ENCODE results near the gene CD52.
"Not testable (repeated sequence)": the region's sequence is repeated elsewhere in the genome, so short reads cannot be mapped to it uniquely, and the experiment has no call there.

CD52 gene

DNA sequence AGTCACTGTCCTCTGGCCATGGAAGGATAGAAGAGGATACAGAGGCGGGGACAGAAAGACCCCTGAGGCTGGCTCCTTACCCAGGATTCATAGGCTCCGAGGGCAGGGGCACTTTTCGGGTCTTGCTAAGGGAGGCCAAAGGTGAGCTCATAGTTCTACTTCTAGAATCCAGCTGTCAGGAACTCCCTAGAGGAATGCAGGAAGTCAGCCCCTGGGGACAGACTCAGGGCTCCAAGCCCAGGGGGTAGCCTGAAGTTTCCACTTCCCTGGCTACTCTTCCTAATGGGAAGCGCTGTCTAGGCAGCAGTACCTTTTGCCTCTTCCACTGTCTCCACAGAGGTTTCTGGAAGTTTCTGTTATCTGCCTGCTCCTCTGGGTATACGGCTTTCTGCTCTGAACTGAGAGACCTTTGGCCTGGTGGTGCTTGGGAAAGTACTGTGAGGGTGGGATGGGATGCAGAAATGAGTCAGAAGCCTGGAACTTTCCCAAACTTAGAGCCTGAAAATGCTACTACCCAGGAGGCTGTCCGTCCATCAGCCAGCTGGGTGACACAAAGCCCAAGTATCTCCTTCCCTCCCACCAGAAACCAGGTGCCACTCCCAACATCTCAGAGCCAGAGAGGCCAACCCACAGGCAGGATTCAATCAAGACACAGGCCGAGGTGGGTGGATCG lies 14.9 kb upstream of the CD52 start:
- DNase-seq, result no peak

DNA sequence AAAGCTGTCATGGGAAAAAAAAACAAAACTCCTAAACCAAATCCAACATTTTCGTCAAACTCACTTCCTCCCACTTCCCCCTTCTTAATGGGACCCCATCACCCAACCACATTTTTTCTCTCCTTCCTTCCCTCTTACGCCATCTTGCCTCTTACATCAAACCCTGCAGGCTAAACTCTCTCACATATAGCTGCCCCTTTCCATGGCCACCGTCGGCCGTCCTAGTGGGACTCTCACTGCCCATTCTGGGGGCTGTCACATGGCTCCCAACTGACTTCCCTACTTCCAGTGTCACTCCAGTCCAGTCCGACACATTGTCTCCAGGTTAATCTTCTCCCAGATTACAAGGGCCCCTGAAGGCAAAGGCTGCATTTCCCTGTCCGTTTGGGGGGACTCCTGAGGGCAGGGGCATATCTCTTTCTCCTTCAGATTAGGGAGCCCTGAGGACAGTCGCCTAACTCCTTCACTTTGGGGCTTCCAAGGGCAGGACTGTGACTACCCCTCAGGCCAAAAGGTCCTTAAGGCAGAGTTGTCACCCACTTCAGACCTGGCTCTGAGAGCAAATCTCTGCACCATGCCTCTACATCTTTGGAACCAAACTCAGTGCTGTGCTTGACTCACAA lies 12.0 kb upstream of the CD52 start:
- DNase-seq, result no peak

DNA sequence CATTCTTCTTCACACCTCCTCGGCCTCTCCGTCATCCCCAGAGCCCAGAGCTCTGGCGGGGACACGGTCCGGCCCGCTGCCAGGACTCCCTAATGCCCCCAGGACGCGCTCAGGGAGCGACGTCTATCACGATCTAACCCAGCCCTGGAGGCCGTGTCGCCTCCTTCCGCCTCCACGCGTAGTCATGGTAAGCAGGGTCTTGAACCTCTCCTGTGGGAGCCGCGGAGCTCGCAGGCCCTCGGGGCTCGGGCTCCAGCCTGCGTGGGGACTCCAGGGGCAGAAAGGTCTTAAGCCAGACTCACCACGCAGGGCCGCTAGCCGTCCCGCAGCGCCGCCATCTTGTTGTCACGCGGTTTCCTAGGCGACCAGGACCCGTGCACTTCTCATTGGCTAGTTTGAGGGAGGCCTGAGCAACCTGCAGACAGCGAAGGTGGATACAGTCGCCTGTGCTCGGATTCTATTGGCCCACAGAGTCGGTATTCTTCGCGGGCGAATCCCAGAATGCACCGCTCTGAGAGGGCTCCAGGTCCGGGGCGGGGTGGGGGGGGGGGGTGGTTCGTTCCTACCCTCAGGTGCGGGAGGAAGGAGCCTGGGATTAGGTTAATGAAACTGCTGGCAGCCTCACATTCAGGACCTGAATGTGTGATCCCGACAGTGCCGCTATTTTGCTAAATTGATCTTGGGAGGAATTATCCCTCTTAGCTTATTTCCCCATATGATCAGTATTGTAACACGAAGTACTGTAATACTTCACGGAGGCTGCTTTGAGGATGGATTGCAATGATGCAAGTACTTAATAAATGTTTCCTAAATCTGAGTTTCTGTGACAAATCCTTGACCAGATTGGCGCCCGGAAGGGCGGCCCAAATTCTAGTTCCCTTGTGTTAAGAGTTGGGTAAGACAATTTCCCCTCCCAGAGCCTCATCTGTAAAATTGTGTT lies 11.2 kb upstream of the CD52 start, which contains the start of gene UBXN11:
Gene UBXN11 (minus strand): TSS at position 347 of the 940 bp plus-strand sequence. CDS start 3,753 bp downstream, outside the sequence.
- DNase-seq, result peak; percentile 94 to 96

DNA sequence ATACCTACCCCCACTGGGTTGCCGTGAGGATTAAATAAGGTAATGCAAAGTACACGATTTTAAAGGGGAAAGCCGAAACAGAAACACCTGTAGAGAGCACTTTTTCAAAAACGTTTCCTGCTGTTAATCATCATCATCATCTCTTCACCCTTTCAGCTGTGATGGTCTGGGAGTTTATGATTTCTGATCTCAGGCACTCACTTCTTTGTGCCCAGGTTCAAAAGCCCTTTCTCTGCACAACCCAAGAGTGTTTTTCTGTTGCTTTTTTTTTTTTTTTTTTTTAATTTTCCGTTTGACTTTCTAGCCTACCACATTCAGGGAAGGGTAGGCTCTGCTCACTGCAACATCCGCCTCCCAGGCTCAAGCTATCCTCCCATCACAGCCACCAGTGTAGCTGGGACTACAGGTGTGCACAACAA lies 10.4 kb upstream of the CD52 start:
- peak in 1 of 2 donors; percentile 53 for DNase-seq

DNA sequence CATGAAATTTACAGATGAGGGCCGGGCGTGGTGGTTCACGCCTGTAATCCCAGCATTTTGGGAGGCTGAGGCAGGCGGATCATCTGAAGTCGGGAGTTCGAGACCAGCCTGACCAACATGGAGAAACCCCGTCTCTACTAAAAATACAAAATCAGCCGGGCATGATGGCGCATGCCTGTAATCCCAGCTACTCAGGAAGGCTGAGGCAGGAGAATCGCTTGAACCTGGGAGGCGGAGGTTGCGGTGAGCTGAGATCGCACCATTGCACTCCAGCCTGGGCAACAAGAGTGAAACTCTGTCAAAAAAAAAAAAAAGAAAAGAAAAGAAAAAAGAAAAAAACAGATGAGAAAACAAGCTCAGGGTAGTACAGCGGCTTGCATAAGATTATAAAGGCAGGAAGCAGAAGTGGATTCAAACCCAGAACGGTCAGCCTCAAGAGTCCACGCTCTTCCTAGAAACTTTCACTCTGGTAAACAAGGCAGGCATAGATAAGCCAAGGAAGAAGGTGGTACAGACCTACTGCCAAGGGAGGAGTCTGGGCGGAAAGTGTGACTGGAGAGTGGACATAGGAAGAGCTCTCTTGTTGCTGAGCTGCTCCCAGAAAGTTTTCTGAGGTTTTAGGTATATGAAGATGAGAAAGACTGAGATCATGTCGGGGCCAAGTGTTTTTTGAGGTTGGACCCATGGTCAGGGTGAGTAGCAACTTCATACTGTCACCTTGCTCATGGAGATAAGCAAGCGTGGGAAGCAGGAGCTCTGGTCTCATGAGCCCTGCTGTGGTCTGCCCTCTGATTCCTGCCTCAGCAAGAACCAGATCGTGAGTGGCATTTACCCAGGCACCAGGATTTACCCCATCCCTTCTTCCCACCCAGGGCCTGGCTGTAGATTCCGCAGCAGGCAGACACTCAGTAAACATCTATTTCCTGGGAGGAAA lies 9.5 kb upstream of the CD52 start:
- DNase-seq, result not testable (repeated sequence)

DNA sequence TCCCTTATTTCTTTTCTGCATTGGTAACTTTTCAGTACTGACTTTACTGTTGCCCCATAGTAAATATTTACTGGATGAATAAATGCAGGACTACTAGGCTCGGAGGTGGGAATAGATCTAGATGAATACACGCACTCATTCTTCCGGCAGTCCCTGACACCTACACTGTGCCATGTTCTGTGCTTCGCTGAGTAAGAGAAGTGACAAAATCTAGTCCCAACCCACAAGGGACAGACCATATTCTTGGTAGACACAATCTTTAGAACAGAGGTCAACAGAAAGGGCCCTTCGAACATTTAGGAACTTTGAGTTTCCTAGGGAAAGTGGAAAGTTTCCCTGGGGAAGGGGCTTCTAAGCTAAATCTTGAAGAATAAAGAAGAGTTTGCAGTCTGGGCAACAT lies 3.3 kb upstream of the CD52 start:
- DNase-seq, result no peak

DNA sequence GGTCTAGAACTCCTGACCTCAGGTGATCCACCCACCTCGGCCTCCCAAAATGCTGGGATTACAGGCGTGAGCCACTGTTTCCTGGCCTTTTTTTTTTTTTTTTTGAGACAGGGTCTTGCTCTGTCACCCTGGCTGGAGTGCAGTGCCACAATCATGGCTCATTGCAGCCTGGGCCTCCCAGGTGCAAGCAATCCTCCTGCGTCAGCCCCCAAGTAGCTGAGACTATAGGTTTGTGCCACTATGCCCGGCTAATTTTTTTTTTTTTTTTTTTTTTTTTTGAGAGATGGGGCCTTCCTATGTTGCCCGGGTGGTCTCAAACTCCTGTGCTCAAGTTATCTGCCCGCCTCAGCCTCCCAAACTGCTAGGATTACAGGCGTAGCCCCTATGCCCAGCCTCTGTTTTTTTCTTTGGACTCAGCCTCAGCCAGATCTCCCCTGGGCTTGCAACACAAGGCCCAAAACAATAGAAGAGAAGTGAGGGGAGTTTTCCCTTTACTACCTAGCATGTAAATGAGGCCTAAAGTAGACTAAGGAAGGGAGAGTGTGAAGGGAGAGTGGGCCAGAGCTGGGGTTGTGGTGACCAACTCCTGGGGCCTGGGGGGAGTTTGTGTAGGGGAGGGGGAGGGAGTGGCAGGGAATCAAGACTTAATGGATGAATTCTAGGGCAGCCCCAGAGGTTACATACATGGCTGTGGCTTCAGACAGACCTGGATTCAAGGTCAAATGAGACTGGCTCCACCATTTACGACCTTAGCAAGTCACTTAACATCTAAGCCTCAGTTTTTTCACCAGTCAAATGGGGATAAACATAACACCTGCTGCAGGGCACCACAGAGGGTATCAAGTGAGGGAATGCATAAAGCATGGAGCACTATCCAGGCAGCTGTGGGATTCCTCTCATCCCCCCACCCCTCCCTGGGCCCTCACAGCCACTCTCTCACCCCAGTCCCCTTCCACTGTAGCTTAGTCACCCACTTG lies 1.6 kb upstream of the CD52 start:
- DNase-seq, result no peak

DNA sequence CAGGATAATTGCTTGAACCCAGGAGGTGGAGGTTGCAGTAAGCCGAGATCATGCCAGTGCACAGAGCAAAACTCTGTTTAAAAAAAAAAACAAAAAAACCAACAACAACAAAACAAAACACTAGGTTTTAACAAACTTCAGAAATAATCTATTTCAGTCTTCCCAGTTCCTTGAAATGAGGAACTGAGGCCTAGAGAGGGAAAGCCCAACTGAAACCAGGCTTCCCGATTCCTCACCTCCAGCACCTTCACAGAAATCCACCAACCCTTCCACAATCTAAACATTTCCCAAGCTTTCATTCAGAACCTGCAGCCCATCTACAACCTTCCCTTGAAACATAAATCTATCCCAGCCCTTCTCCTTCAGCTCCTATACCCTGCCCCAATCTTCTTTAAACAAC lies 612 bp upstream of the CD52 start:
- no peak for DNase-seq

DNA sequence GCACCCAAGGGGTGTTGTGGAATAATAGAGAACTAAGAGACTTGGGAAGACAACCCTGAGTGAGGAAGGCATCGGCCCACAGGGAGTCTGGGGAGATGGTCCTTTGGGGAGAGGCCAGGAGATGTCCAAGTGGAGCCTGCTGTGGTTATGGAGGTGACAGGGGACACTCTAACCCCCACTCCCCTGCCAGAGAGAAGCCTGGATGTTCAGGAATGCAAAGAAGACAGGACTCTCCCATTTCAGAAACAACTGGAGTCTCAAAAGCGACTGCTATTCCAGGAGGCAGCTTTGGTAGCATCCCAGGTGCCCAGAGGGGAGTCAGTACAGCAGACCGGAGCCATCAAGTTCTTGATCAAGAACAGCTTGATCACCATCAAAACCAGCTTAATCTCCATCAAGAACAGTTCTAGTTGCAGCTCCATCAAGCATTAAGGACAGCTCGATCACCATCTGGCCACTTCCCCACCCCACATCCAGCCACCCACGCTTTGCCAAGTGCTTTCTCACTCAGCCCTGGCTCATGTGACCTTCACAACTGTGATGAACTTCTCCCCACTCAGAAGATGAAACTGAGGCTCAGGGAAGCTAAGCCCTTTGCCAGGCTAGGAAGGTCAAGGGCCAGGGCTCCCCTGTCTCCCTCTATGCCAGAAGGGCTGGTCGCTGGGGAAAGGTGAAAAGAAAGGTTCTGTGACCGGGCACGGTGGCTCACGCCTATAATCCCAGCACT lies 743 bp downstream of the CD52 start:
- DNase-seq, result peak; percentile 22 to 47

DNA sequence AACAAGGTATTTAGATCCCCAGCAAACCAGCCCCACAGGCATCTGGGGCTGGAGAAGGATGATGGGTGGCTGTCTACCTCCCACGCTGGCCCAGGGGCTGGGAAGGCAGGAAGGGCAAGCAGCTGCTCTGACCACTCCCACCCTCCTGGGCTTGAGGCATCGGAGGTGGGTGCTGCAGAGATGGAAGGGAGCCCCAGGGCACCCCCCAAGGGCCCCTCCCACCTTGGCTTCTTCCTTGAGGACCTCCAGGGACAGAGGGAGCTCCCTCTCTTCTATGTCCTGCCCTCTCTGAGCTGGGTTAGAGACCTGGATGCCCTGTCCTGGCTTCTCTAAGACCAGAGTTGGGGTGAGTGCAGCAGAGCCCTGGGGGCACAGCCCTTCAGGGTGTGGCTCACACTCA lies 3.1 kb downstream of the CD52 start:
- DNase-seq, result no peak

DNA sequence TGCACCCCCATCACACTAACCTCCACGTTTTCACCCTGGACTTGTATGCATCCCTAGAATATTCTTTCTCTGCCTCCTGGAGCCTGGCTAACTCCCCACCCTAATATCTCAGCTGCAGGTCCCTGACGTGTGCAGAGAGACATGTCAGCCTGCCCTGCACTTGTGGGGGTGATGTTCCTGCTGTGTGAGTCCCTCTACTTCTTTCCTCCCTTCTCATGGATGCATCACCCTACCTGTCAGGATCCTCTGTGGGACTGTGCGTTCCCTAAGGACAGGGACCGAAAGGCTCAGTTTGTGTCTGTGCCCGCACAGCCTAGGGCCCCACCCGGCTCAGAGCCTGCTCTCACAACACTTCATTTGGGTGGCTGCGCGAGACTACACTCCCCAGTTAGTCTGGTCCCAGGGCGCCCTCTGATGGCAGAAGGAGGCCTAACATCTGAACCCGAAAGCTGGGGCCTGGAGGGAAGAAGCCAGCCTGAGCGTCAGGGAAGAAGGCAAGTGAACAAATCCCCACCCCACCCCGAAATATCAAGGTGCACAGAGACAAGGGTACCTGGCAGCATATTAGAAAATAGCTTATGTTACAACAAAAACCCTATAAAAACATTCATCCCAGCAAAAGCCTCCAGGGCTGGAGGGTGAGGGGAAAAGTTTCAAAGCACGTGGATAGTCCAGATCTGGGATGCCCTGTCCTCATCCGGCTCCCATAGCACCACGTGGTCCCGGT lies 3.7 kb downstream of the CD52 start:
- peak; percentile 92 to 94 for DNase-seq

DNA sequence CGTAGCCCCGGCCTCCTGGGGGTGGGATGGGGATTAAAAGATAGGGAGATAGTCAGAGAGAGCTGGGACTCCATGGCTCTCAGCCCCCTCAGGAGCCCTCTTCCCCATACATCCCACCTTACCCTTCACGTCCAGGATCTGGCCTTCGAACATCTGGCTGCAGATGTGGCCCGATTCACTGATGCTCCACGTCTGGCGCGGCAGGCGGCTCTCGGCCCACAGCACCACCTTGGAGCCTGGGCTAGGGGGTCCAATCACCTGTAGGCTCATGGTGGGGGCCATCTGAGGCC lies 4.2 kb downstream of the CD52 start:
- DNase-seq, result no peak

DNA sequence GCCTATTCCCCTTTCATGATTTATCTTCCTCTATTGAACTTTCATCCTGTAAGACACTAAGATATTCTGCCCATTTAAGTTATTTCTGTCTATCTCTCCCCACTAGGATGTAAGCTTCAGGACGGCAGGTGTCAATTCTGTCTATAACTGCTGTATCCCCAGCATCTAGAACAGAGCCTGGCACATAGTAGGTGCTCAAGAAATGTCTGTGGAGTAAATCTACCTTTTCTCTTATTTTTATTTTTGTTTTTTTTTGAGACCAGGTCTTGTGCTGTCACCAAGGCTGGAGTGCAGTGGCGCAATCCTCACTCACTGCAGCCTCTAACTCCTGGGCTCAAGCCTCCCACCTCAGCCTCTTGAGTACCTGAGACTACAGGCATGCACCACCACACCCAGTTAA lies 5.6 kb downstream of the CD52 start:
- DNase-seq, result no peak

DNA sequence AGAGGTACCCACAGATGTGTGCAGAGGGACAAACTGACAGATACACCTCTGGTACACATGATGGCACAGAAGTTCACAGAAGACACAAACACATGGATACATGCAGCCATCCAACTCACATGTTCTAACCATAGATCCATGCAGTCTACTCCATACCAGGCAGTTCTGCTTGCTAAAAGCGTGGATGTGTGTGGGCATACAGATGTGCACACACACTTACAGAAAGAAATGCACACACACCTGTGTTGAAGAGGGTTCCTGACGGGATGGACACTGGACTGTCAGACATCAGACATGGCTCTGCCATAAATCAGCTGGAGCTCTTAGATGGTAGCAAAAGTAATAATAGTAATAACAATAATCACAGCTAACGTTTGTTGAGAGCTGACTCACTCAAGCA lies 6.8 kb downstream of the CD52 start:
- DNase-seq, result no peak

DNA sequence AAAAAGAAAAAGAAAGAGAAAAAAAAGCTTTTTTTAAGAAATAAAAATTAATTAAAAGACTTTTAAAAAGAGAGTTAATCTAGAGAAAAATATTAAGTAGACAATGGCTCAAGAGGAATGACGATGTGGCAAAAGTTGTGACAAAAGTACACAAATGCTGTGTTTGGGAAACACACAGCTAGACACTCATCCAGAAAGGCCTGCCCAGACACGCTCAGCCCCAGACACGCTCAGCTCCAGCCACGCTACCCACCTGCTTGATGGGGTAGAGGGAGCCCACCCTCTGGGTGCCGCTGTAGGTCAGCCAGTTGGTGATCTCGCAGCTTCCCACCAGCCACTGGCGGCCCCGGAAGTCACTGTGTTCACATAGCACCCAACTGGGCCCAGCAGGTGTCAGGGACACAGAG lies 10.2 kb downstream of the CD52 start:
- DNase-seq, result no peak

DNA sequence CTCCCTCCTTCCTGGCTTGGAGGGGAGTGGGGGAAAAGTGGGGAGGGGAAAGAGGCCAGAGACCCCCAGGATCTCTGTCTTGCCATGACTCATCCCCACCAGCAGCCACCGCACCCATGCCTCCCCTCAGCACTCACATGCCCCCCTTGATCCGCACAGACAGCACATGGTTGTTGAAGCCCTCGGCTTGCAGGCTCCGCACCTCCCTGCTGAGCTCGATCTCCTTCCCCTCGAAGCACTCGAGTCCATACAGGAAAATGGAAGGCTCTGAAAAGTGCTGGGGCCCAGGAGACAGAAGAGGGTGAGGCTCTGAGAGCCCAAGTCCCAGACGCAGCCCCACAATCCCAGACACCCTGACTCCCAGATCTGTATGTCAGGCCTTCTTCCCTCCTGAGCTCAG lies 10.8 kb downstream of the CD52 start:
- no peak for DNase-seq

DNA sequence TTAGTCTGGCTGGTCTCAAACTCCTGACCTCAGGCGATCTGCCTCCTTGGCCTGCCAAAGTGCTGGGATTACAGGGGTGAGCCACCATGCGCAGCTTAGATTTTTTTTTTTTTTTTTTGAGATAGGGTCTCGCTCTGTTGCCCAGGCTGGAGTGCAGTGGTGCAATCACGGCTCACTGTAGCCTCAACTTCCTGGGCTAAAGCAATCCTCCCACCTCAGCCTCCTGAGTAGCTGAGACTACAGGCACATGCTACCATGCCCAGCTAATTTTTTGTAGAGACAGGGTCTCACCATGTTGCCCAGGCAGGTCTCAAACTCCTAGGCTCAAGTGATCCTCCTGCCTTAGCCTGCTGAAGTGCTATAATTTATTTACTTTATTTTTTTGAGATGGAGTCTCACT lies 11.6 kb downstream of the CD52 start:
- not testable (repeated sequence) for DNase-seq

DNA sequence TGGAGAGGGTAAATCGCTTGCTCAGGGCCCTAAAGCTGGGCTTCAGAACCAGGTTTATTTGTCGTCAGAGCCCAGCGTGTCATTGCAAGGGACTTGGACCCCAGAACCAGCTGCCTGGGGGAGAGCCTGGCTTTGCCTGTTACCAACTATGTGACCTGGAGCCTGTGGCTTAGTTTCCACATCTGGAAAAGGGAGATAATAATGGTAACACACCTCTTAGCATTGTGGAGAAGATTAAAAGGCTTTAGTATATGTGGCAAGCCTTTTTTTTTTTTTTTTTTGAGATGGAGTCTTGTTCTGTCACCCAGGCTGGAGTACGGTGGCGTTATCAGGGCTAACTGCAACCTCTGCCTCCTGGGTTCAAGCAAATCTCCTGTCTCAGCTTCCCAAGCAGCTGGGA lies 12.5 kb downstream of the CD52 start:
- DNase-seq, result no peak

DNA sequence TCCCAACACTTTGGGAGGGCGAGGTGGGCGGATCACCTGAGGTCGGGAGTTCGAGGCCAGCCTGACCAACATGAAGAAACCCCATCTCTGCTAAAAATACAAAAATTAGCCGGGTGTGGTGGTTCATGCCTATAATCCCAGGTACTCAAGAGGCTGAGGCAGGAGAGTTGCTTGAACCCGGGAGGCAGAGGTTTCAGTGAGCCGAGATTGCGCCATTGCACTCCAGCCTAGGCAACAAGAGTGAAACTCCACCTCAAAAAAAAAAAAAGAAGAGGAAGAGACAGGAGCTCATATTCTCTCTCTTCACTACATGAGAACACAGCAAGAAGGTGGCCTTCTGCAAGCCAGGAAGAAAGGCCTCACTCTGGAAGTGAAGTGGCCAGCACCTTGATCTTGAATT lies 15.6 kb downstream of the CD52 start:
- not testable (repeated sequence) for DNase-seq

Data from CD4-positive, alpha-beta T cell treated with Interleukin-4 for 1 hour (primary cell).